ENCODE results near the gene PTPRK. TPM values are rescaled to one million over a fixed set of nuclear protein-coding genes. Genes with fewer than 3 reads are reported as not detected.

PTPRK gene
- total and polyA plus RNA-seq, 2 of the 13 experiments (the other 11 are each of a cell fraction or from before 2014, with no cell fraction given), result 43.6 to 98.3 TPM

GRCh38 chr6:128188678-128189077 is 331.7 kb downstream of the PTPRK start:
- in situ Hi-C loops (cut with HindIII; ENCODE audit: extremely low pct_ligation_motif_present, low pct_unique_long_range_greater_than_20kb) (no loop called here), intact Hi-C loops (cut with micrococcal nuclease; ENCODE audit: unreplicated experiment) (no loop called here)
- FAIRE-seq (no peak), DNase-seq (ENCODE audit: low spot score) (no peak), ATAC-seq (no peak)
- TF ChIP-seq ETS1 (CRISPR knock-in tag; IDR thresholded peaks at IDR 0.05), result no peak
- TF ChIP-seq RBM22 (optimal IDR thresholded peaks at IDR 0.05; ENCODE audit: low read length), result peak; percentile 75
- 86% methylated on average over 2 of the region's 2 CpGs for WGBS (ENCODE audit: low lambda C conversion rate)
- POLR2A ChIA-PET, result no interaction called here
- no peaks in the 10 kb centered on the region for H3K9me3 ChIP-seq (ENCODE audit: low read length)
- H3K9ac ChIP-seq (ENCODE audit: insufficient read depth, low read depth, low read length), result no peak overlapping the region
- H3K4me1 ChIP-seq (ENCODE audit: insufficient read depth, low read length), result no peaks in the 10 kb centered on the region
- no peaks in the 10 kb centered on the region for H3K27me3 ChIP-seq (ENCODE audit: control insufficient read depth in 1 of 2, insufficient read depth in 2 of 2, low read length in 2 of 2)
- no peak overlapping the region for H3K4me2 ChIP-seq (ENCODE audit: low read depth, low read length)
- no peak overlapping the region for H3K4me3 ChIP-seq (replicated peaks in 1 of 3; ENCODE audit: insufficient read depth in 1 of 3, low read depth in 2 of 3, low read length in 3 of 3)
- H4K20me1 ChIP-seq (ENCODE audit: insufficient read depth, low read length), result no peaks in the 10 kb centered on the region; the same call in 1 of the 2 replicates
- no TSS peak for BruUV-seq (replicated peaks)
- peaks cover 7 to 9% of the 10 kb centered on the region in 2 experiments for H3K36me3 ChIP-seq (replicated peaks in 1 of 2; ENCODE audit: control insufficient read depth in 1 of 2, insufficient read depth in 2 of 2, low read length in 2 of 2)
- no peaks in the 10 kb centered on the region for H3K79me2 ChIP-seq (ENCODE audit: insufficient read depth, low read length)
- CTCF ChIA-PET (ENCODE audit: low intra/inter-chr PET ratio, low total read pairs), result no interaction called here
- H3K27ac ChIP-seq (ENCODE audit: extremely low read length, insufficient read depth, low read length), result no peak overlapping the region
- H2AFZ ChIP-seq (ENCODE audit: low read length), result no peak overlapping the region

DNA sequence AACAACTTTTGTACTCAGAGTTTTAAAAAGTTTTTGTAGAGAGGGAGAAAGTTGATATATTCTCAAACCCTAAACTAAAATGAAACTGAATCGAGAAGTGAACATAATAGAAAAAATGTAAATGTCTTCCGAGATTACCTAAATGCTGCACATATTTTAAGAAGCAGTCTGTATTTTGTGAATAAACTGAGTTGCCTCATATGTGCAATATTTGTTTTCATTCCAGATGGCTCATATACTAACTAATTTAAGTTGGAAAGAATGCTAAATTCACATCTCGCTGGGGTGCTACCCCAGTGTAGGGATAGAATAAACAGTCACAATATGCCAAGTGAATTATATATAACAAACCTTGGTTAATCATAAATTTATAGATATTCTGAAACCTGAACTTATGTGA is 333.7 kb downstream of the PTPRK start:
- POLR2A ChIA-PET, result no interaction called here
- no peak for DNase-seq (ENCODE audit: low spot score)
- 0 out of 2 replicates have a peak, but pooled peaks cover 6% of the 10 kb centered on the region for H3K4me1 ChIP-seq (ENCODE audit: insufficient read depth, low read length)

More for the DNA sequence above, 333.7 kb downstream of the PTPRK start:
- no TSS peak for BruUV-seq (replicated peaks)
- in situ Hi-C loops (cut with HindIII; ENCODE audit: extremely low pct_ligation_motif_present, low pct_unique_long_range_greater_than_20kb), result no loop called here
- 96% methylated on average over 3 of the region's 3 CpGs for WGBS (ENCODE audit: low lambda C conversion rate)
- ATAC-seq (no peak), FAIRE-seq (no peak)
- TF ChIP-seq ZNF367 (CRISPR knock-in tag; IDR thresholded peaks at IDR 0.05; ENCODE audit: borderline replicate concordance) (no peak), CEBPB (IDR thresholded peaks at IDR 0.05; ENCODE audit: borderline replicate concordance, low read depth, low read length) (no peak), MIXL1 (CRISPR knock-in tag; IDR thresholded peaks at IDR 0.05) (no peak), AHR (CRISPR knock-in tag; IDR thresholded peaks at IDR 0.05) (no peak), ZNF740 (CRISPR knock-in tag; IDR thresholded peaks at IDR 0.05) (no peak), ZNF232 (CRISPR knock-in tag; IDR thresholded peaks at IDR 0.05; ENCODE audit: borderline replicate concordance) (no peak), ZNF749 (CRISPR knock-in tag; IDR thresholded peaks at IDR 0.05; ENCODE audit: borderline replicate concordance) (no peak), ZNF678 (CRISPR knock-in tag; IDR thresholded peaks at IDR 0.05) (no peak), HOXA7 (CRISPR knock-in tag; IDR thresholded peaks at IDR 0.05) (no peak), GATAD2A (CRISPR knock-in tag; IDR thresholded peaks at IDR 0.05) (no peak), ZNF724P (CRISPR knock-in tag; IDR thresholded peaks at IDR 0.05; ENCODE audit: borderline replicate concordance) (no peak), ZNF430 (CRISPR knock-in tag; IDR thresholded peaks at IDR 0.05) (no peak), MLLT10 (CRISPR knock-in tag; IDR thresholded peaks at IDR 0.05) (no peak), RBM39 (IDR thresholded peaks at IDR 0.05; ENCODE audit: low read depth, low read length, poor library complexity, severe bottlenecking) (no peak), ETS1 (CRISPR knock-in tag; IDR thresholded peaks at IDR 0.05) (no peak), ARNT (IDR thresholded peaks at IDR 0.05) (no peak)
- TF ChIP-seq, protein P1, sequence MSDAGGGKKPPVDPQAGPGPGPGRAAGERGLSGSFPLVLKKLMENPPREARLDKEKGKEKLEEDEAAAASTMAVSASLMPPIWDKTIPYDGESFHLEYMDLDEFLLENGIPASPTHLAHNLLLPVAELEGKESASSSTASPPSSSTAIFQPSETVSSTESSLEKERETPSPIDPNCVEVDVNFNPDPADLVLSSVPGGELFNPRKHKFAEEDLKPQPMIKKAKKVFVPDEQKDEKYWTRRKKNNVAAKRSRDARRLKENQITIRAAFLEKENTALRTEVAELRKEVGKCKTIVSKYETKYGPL (CRISPR knock-in tag; IDR thresholded peaks at IDR 0.05), result no peak
- peaks cover 7 to 15% of the 10 kb centered on the region in 2 experiments for H3K36me3 ChIP-seq (replicated peaks in 1 of 2; ENCODE audit: control insufficient read depth in 1 of 2, insufficient read depth in 2 of 2, low read length in 2 of 2)
- CTCF ChIA-PET (ENCODE audit: low intra/inter-chr PET ratio, low total read pairs), result no interaction called here
- H3K27ac ChIP-seq (ENCODE audit: extremely low read length, insufficient read depth, low read length), result no peak overlapping the region
- H3K9me3 ChIP-seq (ENCODE audit: low read length), result no peaks in the 10 kb centered on the region
- intact Hi-C loops (cut with micrococcal nuclease; ENCODE audit: unreplicated experiment), result no loop called here
- H4K20me1 ChIP-seq (ENCODE audit: insufficient read depth, low read length), result no peaks in the 10 kb centered on the region; the same call in 1 of the 2 replicates
- no peak overlapping the region for H2AFZ ChIP-seq (ENCODE audit: low read length)
- no peak overlapping the region for H3K4me2 ChIP-seq (ENCODE audit: low read depth, low read length)
- no peaks in the 10 kb centered on the region for H3K27me3 ChIP-seq (ENCODE audit: control insufficient read depth in 1 of 2, insufficient read depth in 2 of 2, low read length in 2 of 2)
- H3K9ac ChIP-seq (ENCODE audit: insufficient read depth, low read depth, low read length), result no peak overlapping the region
- H3K79me2 ChIP-seq (ENCODE audit: insufficient read depth, low read length), result no peaks in the 10 kb centered on the region
- no peak overlapping the region for H3K4me3 ChIP-seq (replicated peaks in 1 of 3; ENCODE audit: insufficient read depth in 1 of 3, low read depth in 2 of 3, low read length in 3 of 3)

Measured in HepG2 (cell line).